Endodermal cell (in vitro differentiated cells): ENCODE measurements around the gene GRP. TPM values are rescaled to one million over a fixed set of nuclear protein-coding genes. Genes with fewer than 3 reads are reported as not detected.

Source experiments
- DNase-seq: peaks from one replicate; pipeline ENCODE4 v3.0.0-alpha.2; 2017
- H3K27ac ChIP-seq: 2 replicates; pipeline ENCODE4 v1.5.1; 2013; ENCODE audit warnings: mild to moderate bottlenecking, low read depth, low read length, moderate library complexity
- H3K27me3 ChIP-seq: 2 replicates; pipeline ENCODE4 v1.6.1; 2013; ENCODE audit warnings: mild to moderate bottlenecking, low read length, moderate library complexity; ENCODE audit not compliant: insufficient read depth, control insufficient read depth, poor library complexity, severe bottlenecking
- H3K36me3 ChIP-seq: 2 replicates; pipeline ENCODE4 v1.7.0; 2013; ENCODE audit warnings: mild to moderate bottlenecking, low read length, moderate library complexity; ENCODE audit not compliant: control insufficient read depth, insufficient read depth
- H3K4me1 ChIP-seq: one replicate; pipeline ENCODE4 v1.7.0; 2013; ENCODE audit warnings: low read length; ENCODE audit not compliant: control insufficient read depth, insufficient read depth
- H3K4me3 ChIP-seq: 2 replicates; pipeline ENCODE4 v1.5.1; 2013; ENCODE audit warnings: mild to moderate bottlenecking, low read length, moderate library complexity
- H3K9ac ChIP-seq: 2 replicates; pipeline ENCODE4 v1.6.1; 2013; ENCODE audit warnings: mild to moderate bottlenecking, low read length, moderate library complexity; ENCODE audit not compliant: poor library complexity, severe bottlenecking; ENCODE audit errors: extremely low read depth
- H3K9me3 ChIP-seq: 2 replicates; pipeline ENCODE4 v1.6.1; 2013; ENCODE audit warnings: mild to moderate bottlenecking, low read length, moderate library complexity; ENCODE audit not compliant: control insufficient read depth
- H3K27ac Mint-ChIP-seq: 2 replicates; pipeline ENCODE4 v1.8.0; 2020; ENCODE audit warnings: mixed read lengths
- H3K27me3 Mint-ChIP-seq: 2 replicates; pipeline ENCODE4 v1.8.0; 2021; ENCODE audit warnings: mild to moderate bottlenecking, mixed read lengths; ENCODE audit not compliant: insufficient read depth
- H3K36me3 Mint-ChIP-seq: 2 replicates; pipeline ENCODE4 v1.8.0; 2020; ENCODE audit warnings: low read depth, mixed read lengths
- H3K4me1 Mint-ChIP-seq: 2 replicates; pipeline ENCODE4 v1.8.0; 2020; ENCODE audit warnings: mixed read lengths
- H3K4me3 Mint-ChIP-seq: 2 replicates; pipeline ENCODE4 v1.8.0; 2020; ENCODE audit warnings: mild to moderate bottlenecking, moderate library complexity, mixed read lengths
- H3K9me3 Mint-ChIP-seq: 2 replicates; pipeline ENCODE4 v1.8.0; 2020; ENCODE audit warnings: mild to moderate bottlenecking, mixed read lengths
- CTCF ChIP-seq: fragments of 200-600 bp; sonication (generic); conservative IDR thresholded peaks from 2 replicates; pipeline ENCODE4 v1.5.0; 2021; ENCODE audit warnings: antibody characterized with exemption, mild to moderate bottlenecking
- WGBS, 2 experiments: methylation state at CpG; one replicate each; pipeline versions ENCODE4 v1.1.5 to v1.1.7; 2013; ENCODE audit warnings: missing lambda C conversion rate in 2 of 2, mixed read lengths in 1 of 2; ENCODE audit not compliant: insufficient coverage in 1 of 2, insufficient read length in 1 of 2; 5-methylcytosine and 5-hydroxymethylcytosine counted together
- total RNA-seq, 2 donors: library from RNA; stranded (reverse); fragmentation: NEBNext Ultra II Directional in 1 of 2; extraction: Animal tissue kit (Norgen Biotek cat#: 25700) in 1 of 2; gene quantifications; 2 replicates in 1 of 2; 3 replicates in 1 of 2; pipeline ENCODE4 v1.2.1, GENCODE V29; 2021

GRP gene
- total RNA-seq, 2 donors from 2014 or later = 4.4 to 6.5 TPM

GRCh38 chr18:59279193-59279592 is 59.2 kb downstream of the GRP start:
- Mint-ChIP-seq H3K27ac (no peak overlapping the region), H3K4me1 (peaks cover 5% of the 10 kb centered on the region), H3K4me3 (no peak overlapping the region), H3K27me3 (peaks cover 97% of the 10 kb centered on the region), H3K9me3 (no peaks in the 10 kb centered on the region), H3K36me3 (no peaks in the 10 kb centered on the region)
- Histone ChIP-seq H3K4me1 (peaks cover 4% of the 10 kb centered on the region), H3K9ac (no peak overlapping the region), H3K27ac (no peak overlapping the region), H3K4me3 (no peak overlapping the region), H3K27me3 (peaks cover 100% of the 10 kb centered on the region), H3K9me3 (no peaks in the 10 kb centered on the region), H3K36me3 (no peaks in the 10 kb centered on the region)
- WGBS, 2 experiments = 80 to 89% methylated on average over 3 of the region's 3 CpGs
- DNase-seq = no peak
- no peak for TF ChIP-seq CTCF

GRCh38 chr18:59279722-59280121 is 59.8 kb downstream of the GRP start:
- H3K4me1 Mint-ChIP-seq = peaks cover 5% of the 10 kb centered on the region
- H3K27ac Mint-ChIP-seq = no peak overlapping the region
- 72 to 92% methylated on average over 1 of the region's 1 CpG for whole genome bisulfite sequencing, 2 experiments
- Histone ChIP-seq H3K9me3 (no peaks in the 10 kb centered on the region), H3K4me3 (no peak overlapping the region), H3K36me3 (no peaks in the 10 kb centered on the region), H3K9ac (no peak overlapping the region), H3K27ac (no peak overlapping the region), H3K4me1 (peaks cover 4% of the 10 kb centered on the region), H3K27me3 (peaks cover 95% of the 10 kb centered on the region)
- H3K36me3 Mint-ChIP-seq = no peaks in the 10 kb centered on the region
- H3K27me3 Mint-ChIP-seq = peaks cover 97% of the 10 kb centered on the region
- H3K9me3 Mint-ChIP-seq = no peaks in the 10 kb centered on the region
- no peak overlapping the region for H3K4me3 Mint-ChIP-seq
- DNase-seq = no peak
- TF ChIP-seq CTCF = no peak

Other genes starting within 250 kb of the GRP start
- 10 to 100 TPM; 38.7 to 39.9 TPM for gene SEC11C, start 80.3 kb upstream of the GRP start, total RNA-seq
- under 1 TPM in 1 of 2 donors, not detected in 1; 0.18 TPM for gene RAX, start 53.3 kb downstream of the GRP start, total RNA-seq
- gene CPLX4, start 98.5 kb downstream of the GRP start, total RNA-seq = not detected
- 100 to 1,000 TPM in 1 of 2 donors, 10 to 100 TPM in 1; 82.9 to 125 TPM for gene LMAN1, start 139.1 kb downstream of the GRP start, total RNA-seq